Activated CD4-positive, alpha-beta T cell treated with anti-CD3 and anti-CD28 coated beads, Interleukin-2, amount 50 U/mL, for 1 hour (primary cell): ENCODE measurements around the gene R3HDM2.

Experiments
- DNase-seq: peaks from one replicate; pipeline ENCODE4 v3.0.0-alpha.2; 2020

R3HDM2 gene

DNA sequence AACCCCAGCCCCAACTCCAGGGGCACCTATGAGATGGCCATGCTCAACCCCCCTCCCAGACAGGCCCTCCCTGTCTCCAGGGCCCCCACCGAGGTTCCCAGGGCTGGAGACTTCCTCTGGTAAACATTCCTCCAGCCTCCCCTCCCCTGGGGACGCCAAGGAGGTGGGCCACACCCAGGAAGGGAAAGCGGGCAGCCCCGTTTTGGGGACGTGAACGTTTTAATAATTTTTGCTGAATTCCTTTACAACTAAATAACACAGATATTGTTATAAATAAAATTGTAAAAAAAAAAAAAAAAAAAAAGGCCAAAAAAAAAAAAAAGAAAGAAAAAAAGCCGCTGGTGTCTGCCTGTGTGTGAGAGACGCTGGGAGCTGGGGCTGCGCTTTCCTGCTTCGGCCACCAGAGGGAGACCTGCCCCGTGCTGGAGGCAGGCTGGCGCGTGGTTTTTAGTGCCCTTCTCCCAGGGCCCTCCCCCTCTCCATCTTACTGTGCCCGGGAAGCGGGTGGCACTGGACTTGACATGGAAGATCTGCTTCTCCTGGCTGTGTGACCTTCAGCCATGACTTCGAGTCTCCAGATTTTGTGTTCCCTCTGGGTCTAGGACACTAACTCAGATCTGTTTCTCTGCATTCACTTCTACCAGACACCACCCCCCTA lies 217.7 kb downstream of the R3HDM2 start:
- DNase-seq: peak; percentile 84

DNA sequence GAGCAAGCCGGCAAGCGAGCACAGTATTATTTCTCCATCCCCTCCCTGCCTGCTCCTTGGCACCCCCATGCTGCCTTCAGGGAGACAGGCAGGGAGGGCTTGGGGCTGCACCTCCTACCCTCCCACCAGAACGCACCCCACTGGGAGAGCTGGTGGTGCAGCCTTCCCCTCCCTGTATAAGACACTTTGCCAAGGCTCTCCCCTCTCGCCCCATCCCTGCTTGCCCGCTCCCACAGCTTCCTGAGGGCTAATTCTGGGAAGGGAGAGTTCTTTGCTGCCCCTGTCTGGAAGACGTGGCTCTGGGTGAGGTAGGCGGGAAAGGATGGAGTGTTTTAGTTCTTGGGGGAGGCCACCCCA lies 218.2 kb downstream of the R3HDM2 start:
- DNase-seq: no peak

DNA sequence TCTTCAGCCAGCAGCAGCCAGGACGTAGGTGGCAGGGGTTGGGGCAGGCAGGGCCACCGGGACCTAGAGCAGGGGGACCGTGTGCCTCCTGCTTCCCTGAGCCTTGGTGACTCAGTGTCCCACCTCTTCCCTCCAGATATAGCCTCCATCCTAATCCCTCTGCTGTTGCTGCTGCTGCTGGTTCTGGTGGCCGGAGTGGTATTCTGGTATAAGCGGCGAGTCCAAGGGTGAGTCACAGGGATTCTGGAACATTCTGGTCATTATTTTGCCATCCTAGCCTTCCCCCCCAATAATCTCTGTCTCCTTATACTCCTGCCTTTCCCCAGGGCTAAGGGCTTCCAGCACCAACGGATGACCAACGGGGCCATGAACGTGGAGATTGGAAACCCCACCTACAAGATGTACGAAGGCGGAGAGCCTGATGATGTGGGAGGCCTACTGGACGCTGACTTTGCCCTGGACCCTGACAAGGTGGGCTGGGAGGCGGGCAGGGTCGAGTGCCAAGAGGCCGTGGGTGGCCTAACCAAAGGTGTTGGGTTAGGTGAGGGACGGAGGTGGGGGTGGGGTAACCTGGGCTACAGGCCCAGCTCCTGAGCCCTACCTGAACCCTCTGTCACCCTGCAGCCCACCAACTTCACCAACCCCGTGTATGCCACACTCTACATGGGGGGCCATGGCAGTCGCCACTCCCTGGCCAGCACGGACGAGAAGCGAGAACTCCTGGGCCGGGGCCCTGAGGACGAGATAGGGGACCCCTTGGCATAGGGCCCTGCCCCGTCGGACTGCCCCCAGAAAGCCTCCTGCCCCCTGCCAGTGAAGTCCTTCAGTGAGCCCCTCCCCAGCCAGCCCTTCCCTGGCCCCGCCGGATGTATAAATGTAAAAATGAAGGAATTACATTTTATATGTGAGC lies 218.8 kb downstream of the R3HDM2 start:
- no peak for DNase-seq

DNA sequence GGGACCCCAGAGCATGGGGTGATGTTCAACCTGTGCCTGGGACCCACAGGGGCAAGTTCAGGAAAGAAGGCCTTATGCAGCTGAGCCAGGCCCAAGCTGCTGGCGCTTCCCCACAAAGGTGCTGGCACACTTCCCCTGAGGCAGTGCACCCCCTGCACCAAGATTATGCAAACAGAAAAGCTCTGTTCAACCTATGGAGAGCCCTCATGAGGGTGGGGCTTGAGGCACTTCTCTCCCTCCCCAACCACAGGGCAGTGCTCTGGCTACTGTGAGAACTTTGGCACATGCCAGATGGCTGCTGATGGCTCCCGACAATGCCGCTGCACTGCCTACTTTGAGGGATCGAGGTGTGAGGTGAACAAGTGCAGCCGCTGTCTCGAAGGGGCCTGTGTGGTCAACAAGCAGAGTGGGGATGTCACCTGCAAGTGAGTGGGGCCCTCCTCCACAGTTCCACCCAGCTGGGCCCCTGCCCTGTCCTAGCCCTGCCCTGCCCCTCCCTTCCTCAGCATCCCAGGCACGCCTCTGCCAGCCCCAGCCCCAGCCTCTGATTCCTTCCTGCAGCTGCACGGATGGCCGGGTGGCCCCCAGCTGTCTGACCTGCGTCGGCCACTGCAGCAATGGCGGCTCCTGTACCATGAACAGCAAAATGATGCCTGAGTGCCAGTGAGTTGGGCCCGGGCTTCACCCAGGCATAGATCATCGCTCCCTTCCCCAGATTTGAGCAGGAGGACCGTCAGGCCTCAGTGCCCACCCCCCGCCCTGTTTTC lies 219.7 kb downstream of the R3HDM2 start:
- no peak for DNase-seq

DNA sequence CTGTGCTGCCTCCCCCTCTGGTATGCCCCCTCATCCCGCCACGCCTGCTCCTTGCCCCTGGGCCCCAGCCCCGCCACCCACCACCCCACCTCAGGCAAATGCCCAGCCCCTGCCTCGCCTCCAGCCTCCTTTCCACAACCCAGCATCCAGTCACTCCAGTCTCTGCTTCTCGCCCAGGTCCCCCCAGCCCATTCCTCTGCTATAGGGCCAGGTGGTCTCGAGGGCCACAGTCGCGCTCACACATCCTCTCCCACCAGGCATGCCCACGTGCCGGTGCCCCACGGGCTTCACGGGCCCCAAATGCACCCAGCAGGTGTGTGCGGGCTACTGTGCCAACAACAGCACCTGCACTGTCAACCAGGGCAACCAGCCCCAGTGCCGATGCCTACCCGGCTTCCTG lies 220.4 kb downstream of the R3HDM2 start:
- no peak for DNase-seq

DNA sequence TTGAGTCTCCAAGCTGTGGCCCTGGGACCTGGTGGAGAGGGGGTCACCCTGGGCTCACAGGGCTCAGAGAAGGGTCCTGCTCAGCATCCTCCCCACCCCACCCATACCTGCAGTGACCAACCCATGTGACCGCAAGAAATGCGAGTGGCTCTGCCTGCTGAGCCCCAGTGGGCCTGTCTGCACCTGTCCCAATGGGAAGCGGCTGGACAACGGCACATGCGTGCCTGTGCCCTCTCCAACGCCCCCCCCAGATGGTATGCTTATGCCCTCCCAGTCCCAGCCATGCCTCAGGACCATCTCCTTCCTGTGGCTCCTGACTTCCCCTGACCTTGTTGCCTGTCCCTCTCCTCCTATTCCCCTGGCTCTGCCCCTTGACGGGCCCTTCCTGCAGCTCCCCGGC lies 220.9 kb downstream of the R3HDM2 start:
- no peak for DNase-seq

DNA sequence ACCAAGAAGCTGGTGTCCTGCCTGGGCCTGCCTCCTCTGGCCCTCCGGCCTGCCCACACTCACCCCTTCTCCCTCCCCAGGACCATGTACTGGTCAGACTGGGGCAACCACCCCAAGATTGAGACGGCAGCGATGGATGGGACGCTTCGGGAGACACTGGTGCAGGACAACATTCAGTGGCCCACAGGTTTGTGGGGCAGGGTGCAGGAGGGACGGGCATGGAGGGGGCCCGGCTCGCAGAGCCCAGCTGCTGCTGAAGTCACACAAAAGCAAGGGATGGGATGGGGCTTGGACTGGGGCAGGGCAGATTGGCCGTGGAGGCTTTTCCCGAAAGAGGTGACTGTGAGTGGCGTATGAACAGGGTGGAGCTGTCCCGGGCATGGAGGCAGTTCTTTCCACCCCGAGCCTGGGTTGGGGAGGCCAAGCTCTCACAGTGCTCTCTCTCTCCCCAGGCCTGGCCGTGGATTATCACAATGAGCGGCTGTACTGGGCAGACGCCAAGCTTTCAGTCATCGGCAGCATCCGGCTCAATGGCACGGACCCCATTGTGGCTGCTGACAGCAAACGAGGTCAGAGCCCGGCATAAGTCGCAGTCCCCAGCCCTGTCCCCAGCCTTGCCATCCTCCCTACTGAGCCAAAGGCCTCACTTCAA lies 222.1 kb downstream of the R3HDM2 start:
- no peak for DNase-seq

DNA sequence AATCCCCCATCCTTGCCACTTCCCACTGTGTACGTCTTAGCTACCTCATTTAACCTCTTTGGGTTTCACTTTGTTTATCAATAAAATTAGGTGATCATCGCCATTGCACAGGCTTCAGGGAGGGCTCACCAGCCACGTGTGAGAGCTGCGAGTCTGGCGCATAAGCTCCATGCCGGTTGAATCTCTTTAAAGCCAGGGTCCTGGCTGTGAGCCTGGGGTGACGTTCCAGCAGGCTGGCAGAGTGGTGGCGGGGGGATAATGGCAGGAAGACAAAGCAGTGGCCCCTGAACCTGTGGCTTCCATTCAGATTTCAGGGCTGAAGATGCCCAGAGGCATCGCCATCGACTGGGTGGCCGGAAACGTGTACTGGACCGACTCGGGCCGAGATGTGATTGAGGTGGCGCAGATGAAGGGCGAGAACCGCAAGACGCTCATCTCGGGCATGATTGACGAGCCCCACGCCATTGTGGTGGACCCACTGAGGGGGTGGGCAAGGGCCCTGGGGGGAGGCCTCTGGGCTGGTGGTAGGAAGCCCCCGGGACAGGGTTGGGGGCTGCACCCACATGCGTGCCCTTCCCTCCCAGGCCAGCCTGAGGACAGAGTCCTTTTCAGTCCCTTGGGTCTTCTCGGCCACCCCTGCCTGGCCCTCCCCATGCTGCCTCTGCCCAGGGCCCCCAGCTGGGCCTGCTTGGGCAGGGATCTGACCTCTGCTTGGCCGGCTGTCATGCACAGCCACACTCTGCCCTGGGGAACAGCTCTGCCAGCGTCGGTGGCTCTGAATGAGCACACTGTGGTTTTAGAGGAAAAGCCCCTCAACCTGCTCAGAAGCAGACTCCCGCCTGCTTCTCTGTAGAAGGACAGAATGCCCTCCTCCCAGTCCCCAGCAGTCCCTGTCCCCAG lies 222.9 kb downstream of the R3HDM2 start:
- DNase-seq: no peak

DNA sequence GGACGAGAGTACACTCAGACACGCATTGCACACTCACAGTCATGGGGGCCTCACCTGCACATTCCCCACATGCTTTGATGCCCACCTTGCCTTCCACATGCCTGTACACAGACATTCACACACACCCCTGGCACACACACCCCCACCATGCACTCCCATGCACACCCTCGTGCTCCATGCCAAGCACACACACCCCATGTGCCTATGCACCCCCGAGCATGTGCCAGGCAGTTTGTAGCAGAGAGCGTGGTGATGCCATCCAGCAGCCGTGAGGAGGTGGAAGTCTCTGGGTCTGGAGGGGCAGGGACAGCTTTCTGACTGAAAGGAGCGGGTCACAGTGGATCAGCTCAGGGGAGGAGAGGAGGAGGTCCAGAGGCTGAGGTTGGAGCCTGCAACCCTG lies 224.9 kb downstream of the R3HDM2 start:
- DNase-seq: no peak

DNA sequence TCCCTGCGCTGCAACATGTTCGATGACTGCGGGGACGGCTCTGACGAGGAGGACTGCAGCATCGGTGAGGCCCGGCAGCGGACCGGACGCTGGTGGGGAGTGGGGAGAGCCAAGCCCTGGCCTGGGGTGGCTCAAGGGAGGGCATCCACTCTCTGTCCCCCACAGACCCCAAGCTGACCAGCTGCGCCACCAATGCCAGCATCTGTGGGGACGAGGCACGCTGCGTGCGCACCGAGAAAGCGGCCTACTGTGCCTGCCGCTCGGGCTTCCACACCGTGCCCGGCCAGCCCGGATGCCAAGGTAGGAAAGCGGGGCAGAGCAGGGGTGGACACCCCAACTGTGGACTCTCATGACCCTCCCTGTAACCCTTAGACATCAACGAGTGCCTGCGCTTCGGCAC lies 225.7 kb downstream of the R3HDM2 start:
- DNase-seq: no peak

DNA sequence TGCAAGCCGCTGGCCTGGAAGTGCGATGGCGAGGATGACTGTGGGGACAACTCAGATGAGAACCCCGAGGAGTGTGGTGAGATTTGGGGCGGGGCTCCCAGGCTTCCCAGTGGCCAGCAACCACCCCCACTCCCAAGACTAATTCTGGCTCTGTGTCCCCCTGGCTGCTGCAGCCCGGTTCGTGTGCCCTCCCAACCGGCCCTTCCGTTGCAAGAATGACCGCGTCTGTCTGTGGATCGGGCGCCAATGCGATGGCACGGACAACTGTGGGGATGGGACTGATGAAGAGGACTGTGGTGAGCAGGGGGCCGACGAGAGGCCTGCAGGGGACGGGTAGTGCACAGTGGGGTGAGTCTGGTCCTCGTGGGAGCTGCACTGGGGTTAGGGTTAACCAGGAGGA lies 226.4 kb downstream of the R3HDM2 start:
- no peak for DNase-seq

DNA sequence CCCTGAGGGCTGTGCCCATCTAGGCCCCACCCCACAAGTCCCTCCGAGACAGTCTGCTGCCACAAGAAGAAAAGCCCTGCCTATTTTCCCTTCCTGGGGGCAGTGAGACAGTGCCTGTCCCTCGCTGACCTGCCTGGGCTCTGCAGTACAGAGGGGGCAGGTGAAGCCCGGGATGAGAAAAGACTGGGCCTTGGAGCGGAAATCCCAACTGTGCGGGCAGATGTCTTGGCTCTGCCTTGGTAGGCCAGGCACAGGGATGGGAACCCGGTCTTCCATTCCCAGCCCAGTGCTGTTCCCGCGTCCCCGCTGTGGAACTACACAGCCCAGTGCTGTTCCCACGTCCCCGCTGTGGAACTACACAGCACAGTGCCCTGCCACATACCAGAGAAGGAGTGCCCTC lies 227.1 kb downstream of the R3HDM2 start:
- DNase-seq: no peak
